WTC11 (cell line): ENCODE results near the gene GCC2. TPM values are rescaled to one million over a fixed set of nuclear protein-coding genes. Genes with fewer than 3 reads are reported as not detected.

ENCODE experiments used
- ATAC-seq: fragments of 200-7000 bp; cut with Tn5 transposase; 2 replicates; pipeline ENCODE4 v1.10.0; 2021; ENCODE audit warnings: mild to moderate bottlenecking, moderate library complexity
- CTCF ChIA-PET: fragments of 300-600 bp; sonication (Branson Sonifier 250); formaldehyde crosslinking; loops from one replicate; lab custom pipeline; 2021; ENCODE audit warnings: antibody characterized with exemption; lab: Charles Lee
- POLR2A ChIA-PET: fragments of 350-600 bp; sonication (Branson Sonifier 250); formaldehyde crosslinking; loops from one replicate; lab custom pipeline; 2021; ENCODE audit warnings: antibody characterized with exemption; lab: Charles Lee
- DNase-seq: peaks from one replicate; pipeline ENCODE4 v3.0.0; 2021; ENCODE audit warnings: low spot score
- H3K27ac Mint-ChIP-seq: 2 replicates; pipeline ENCODE4 v1.8.0; 2021; ENCODE audit warnings: mixed read lengths
- H3K27me3 Mint-ChIP-seq: 2 replicates; pipeline ENCODE4 v1.8.0; 2021; ENCODE audit warnings: low read depth, mild to moderate bottlenecking, moderate library complexity, mixed read lengths
- H3K36me3 Mint-ChIP-seq: 2 replicates; pipeline ENCODE4 v1.8.0; 2021; ENCODE audit warnings: mixed read lengths
- H3K4me1 Mint-ChIP-seq: 2 replicates; pipeline ENCODE4 v1.8.0; 2022; ENCODE audit warnings: mixed read lengths
- H3K4me3 Mint-ChIP-seq: 2 replicates; pipeline ENCODE4 v1.8.0; 2021; ENCODE audit warnings: mild to moderate bottlenecking, moderate library complexity, mixed read lengths
- H3K9me3 Mint-ChIP-seq: 2 replicates; pipeline ENCODE4 v1.8.0; 2021; ENCODE audit warnings: mixed read lengths
- ATF1 ChIP-seq: sonication (generic); formaldehyde crosslinking; IDR thresholded peaks from 2 replicates; pipeline ENCODE4 v1.8.1; 2023; ENCODE audit warnings: mild to moderate bottlenecking, moderate library complexity, missing genetic modification reagents
- CREB1 ChIP-seq: sonication (generic); formaldehyde crosslinking; IDR thresholded peaks from 2 replicates; pipeline ENCODE4 v1.8.0; 2023; ENCODE audit warnings: mild to moderate bottlenecking, missing genetic modification reagents
- E2F5 ChIP-seq: sonication (generic); formaldehyde crosslinking; IDR thresholded peaks from 2 replicates; pipeline ENCODE4 v1.8.1; 2022; ENCODE audit warnings: mild to moderate bottlenecking, moderate library complexity, missing genetic modification reagents
- ESRRA ChIP-seq: sonication (generic); formaldehyde crosslinking; IDR thresholded peaks from 2 replicates; pipeline ENCODE4 v1.8.1; 2022; ENCODE audit warnings: mild to moderate bottlenecking, missing genetic modification reagents, borderline replicate concordance
- FOXK1 ChIP-seq: sonication (generic); formaldehyde crosslinking; IDR thresholded peaks from 2 replicates; pipeline ENCODE4 v1.8.0; 2022; ENCODE audit warnings: mild to moderate bottlenecking, moderate library complexity, missing genetic modification reagents
- HMGA2 ChIP-seq: fragments of 250-450 bp; sonication (Bioruptor Pico); IDR thresholded peaks from 2 replicates; pipeline ENCODE4 v1.4.0; 2021; ENCODE audit warnings: mild to moderate bottlenecking, moderate library complexity
- JAZF1 ChIP-seq: fragments of 250-450 bp; sonication (Bioruptor Pico); IDR thresholded peaks from 2 replicates; pipeline ENCODE4 v1.9.0; 2021; ENCODE audit warnings: moderate library complexity, mild to moderate bottlenecking, inconsistent platforms
- KAT7 ChIP-seq: sonication (generic); formaldehyde crosslinking; IDR thresholded peaks from 2 replicates; pipeline ENCODE4 v1.8.1; 2023; ENCODE audit warnings: missing genetic modification reagents, mild to moderate bottlenecking, borderline replicate concordance
- NFYB ChIP-seq: sonication (generic); formaldehyde crosslinking; conservative IDR thresholded peaks from 2 replicates; pipeline ENCODE4 v1.8.0; 2022; ENCODE audit warnings: low read depth, missing genetic modification reagents
- NR2C2 ChIP-seq: sonication (generic); formaldehyde crosslinking; IDR thresholded peaks from 2 replicates; pipeline ENCODE4 v1.8.0; 2022; ENCODE audit warnings: mild to moderate bottlenecking, missing genetic modification reagents
- NR3C1 ChIP-seq: sonication (generic); formaldehyde crosslinking; conservative IDR thresholded peaks from 2 replicates; pipeline ENCODE4 v1.8.1; 2023; ENCODE audit warnings: low read depth, mild to moderate bottlenecking, missing genetic modification reagents
- PRRX2 ChIP-seq: fragments of 250-450 bp; sonication (Bioruptor Pico); IDR thresholded peaks from 2 replicates; pipeline ENCODE4 v1.8.0; 2021; ENCODE audit warnings: mild to moderate bottlenecking
- SMAD4 ChIP-seq: sonication (generic); formaldehyde crosslinking; IDR thresholded peaks from 2 replicates; pipeline ENCODE4 v1.8.0; 2022; ENCODE audit warnings: mild to moderate bottlenecking, missing genetic modification reagents
- SOX15 ChIP-seq: fragments of 250-450 bp; sonication (Bioruptor Pico); IDR thresholded peaks from 2 replicates; pipeline ENCODE4 v1.9.0; 2021; ENCODE audit warnings: mild to moderate bottlenecking
- TCF7 ChIP-seq: sonication (generic); formaldehyde crosslinking; IDR thresholded peaks from 2 replicates; pipeline ENCODE4 v1.8.0; 2022; ENCODE audit warnings: mild to moderate bottlenecking, low read depth, missing genetic modification reagents, moderate library complexity
- TEAD4 ChIP-seq: sonication (generic); formaldehyde crosslinking; IDR thresholded peaks from 2 replicates; pipeline ENCODE4 v1.8.0; 2022; ENCODE audit warnings: mild to moderate bottlenecking, missing genetic modification reagents
- ZNF232 ChIP-seq: sonication (generic); formaldehyde crosslinking; IDR thresholded peaks from 2 replicates; pipeline ENCODE4 v1.8.0; 2022; ENCODE audit warnings: mild to moderate bottlenecking, missing genetic modification reagents
- ZNF416 ChIP-seq: fragments of 250-450 bp; sonication (Bioruptor Pico); IDR thresholded peaks from 2 replicates; pipeline ENCODE4 v1.9.0; 2021; ENCODE audit warnings: mild to moderate bottlenecking, inconsistent platforms
- ZNF532 ChIP-seq: fragments of 250-450 bp; sonication (Bioruptor Pico); IDR thresholded peaks from 2 replicates; pipeline ENCODE4 v1.9.0; 2021; ENCODE audit warnings: mild to moderate bottlenecking, borderline replicate concordance
- ZNF671 ChIP-seq: fragments of 250-450 bp; sonication (Bioruptor Pico); IDR thresholded peaks from 2 replicates; pipeline ENCODE4 v1.8.0; 2021; ENCODE audit warnings: mild to moderate bottlenecking
- total RNA-seq: library from RNA; stranded (reverse); gene quantifications from 3 replicates; pipeline ENCODE4 v1.2.3, GENCODE V29; 2021
- TF ChIP-seq, protein P1 (sequence below): sonication (generic); formaldehyde crosslinking; IDR thresholded peaks from 2 replicates; pipeline ENCODE4 v1.8.1; 2022; ENCODE audit warnings: low read depth, missing genetic modification reagents, borderline replicate concordance
- TF ChIP-seq, protein P2 (sequence below): sonication (generic); formaldehyde crosslinking; IDR thresholded peaks from 2 replicates; pipeline ENCODE4 v1.8.1; 2023; ENCODE audit warnings: mild to moderate bottlenecking, missing genetic modification reagents, moderate library complexity
- TF ChIP-seq, protein P3 (sequence below): sonication (generic); formaldehyde crosslinking; IDR thresholded peaks from 2 replicates; pipeline ENCODE4 v1.8.0; 2022; ENCODE audit warnings: mild to moderate bottlenecking, missing genetic modification reagents
- TF ChIP-seq, protein P4 (sequence below): sonication (generic); formaldehyde crosslinking; conservative IDR thresholded peaks from 2 replicates; pipeline ENCODE4 v1.8.1; 2022; ENCODE audit warnings: mild to moderate bottlenecking, missing genetic modification reagents
- TF ChIP-seq, protein P5 (sequence below): fragments of 250-450 bp; sonication (Bioruptor Pico); IDR thresholded peaks from 2 replicates; pipeline ENCODE4 v1.8.0; 2021; ENCODE audit warnings: mild to moderate bottlenecking

Gene GCC2
- total RNA-seq, 1 experiment from 2014 or later: 66.5 TPM

- TF ChIP-seq, protein P1, sequence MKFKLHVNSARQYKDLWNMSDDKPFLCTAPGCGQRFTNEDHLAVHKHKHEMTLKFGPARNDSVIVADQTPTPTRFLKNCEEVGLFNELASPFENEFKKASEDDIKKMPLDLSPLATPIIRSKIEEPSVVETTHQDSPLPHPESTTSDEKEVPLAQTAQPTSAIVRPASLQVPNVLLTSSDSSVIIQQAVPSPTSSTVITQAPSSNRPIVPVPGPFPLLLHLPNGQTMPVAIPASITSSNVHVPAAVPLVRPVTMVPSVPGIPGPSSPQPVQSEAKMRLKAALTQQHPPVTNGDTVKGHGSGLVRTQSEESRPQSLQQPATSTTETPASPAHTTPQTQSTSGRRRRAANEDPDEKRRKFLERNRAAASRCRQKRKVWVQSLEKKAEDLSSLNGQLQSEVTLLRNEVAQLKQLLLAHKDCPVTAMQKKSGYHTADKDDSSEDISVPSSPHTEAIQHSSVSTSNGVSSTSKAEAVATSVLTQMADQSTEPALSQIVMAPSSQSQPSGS (CRISPR knock-in tag): no peak
- TF ChIP-seq TEAD4 (CRISPR knock-in tag) (no peak), NR2C2 (CRISPR knock-in tag) (no peak), ATF1 (CRISPR knock-in tag) (no peak), E2F5 (CRISPR knock-in tag) (no peak), ESRRA (CRISPR knock-in tag) (no peak), JAZF1 (CRISPR knock-in tag) (no peak), ZNF416 (0 out of 2 replicates have a peak, but pooled peaks have one; percentile 39), ZNF232 (CRISPR knock-in tag) (peak; percentile 47; the same call in 1 of the 2 replicates), TCF7 (CRISPR knock-in tag) (no peak), ZNF671 (CRISPR knock-in tag) (no peak), NFYB (CRISPR knock-in tag) (no peak), HMGA2 (CRISPR knock-in tag) (no peak), SOX15 (CRISPR knock-in tag) (no peak)
- TF ChIP-seq, protein P2, sequence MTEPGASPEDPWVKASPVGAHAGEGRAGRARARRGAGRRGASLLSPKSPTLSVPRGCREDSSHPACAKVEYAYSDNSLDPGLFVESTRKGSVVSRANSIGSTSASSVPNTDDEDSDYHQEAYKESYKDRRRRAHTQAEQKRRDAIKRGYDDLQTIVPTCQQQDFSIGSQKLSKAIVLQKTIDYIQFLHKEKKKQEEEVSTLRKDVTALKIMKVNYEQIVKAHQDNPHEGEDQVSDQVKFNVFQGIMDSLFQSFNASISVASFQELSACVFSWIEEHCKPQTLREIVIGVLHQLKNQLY (CRISPR knock-in tag): no peak
- TF ChIP-seq, protein P3, sequence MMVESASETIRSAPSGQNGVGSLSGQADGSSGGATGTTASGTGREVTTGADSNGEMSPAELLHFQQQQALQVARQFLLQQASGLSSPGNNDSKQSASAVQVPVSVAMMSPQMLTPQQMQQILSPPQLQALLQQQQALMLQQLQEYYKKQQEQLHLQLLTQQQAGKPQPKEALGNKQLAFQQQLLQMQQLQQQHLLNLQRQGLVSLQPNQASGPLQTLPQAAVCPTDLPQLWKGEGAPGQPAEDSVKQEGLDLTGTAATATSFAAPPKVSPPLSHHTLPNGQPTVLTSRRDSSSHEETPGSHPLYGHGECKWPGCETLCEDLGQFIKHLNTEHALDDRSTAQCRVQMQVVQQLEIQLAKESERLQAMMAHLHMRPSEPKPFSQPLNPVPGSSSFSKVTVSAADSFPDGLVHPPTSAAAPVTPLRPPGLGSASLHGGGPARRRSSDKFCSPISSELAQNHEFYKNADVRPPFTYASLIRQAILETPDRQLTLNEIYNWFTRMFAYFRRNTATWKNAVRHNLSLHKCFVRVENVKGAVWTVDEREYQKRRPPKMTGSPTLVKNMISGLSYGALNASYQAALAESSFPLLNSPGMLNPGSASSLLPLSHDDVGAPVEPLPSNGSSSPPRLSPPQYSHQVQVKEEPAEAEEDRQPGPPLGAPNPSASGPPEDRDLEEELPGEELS (CRISPR knock-in tag): peak; percentile 70
These were observed 85.0 kb downstream of the GCC2 start, which contains the start of gene LIMS1 (continued) for GRCh38 chr2:108533832-108534583.

DNA sequence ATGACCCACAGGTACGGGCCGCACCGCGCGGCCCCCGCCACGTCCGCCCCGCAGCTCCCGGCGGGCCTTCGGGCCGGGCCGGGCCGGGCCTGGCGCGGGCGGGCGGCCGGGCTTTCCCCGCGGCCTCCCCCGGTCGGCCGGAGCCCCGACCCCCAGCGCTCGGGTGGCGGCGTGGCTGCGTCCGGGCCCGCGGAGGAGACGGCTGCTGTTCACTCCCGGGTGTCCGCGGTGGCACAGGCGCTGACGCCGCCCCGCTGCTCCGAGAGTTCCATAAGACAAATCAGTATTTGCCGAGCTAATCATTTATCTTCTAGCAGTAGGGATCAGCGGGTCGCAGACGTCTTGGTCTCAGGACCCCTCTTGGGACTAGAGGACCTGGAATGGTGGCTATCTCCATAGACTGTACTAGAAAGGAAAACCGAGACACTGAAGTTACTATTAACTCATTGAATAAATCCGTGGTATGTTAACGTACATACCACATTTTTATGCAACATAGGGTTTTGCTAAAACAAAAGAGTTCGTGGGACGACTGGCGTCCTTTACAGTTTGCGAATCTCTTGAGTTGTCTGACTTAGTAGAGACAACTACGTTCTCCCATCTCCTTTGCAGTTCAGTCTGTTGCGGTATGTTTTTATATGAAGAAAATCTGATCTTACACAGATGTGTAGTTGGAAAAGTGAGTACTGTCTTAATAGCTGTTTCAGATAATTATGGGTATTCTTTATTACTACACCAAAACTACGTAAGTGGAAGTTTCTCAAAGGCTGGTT lies 85.8 kb downstream of the GCC2 start:
- peak; percentile 3 for ATAC-seq
- H3K4me1 Mint-ChIP-seq: peaks cover 36% of the 10 kb centered on the region
- peaks cover 12% of the 10 kb centered on the region for H3K27me3 Mint-ChIP-seq
- H3K36me3 Mint-ChIP-seq: no peaks in the 10 kb centered on the region
- DNase-seq: peak; percentile 31
- ChIA-PET CTCF (interaction anchor here (1.1 to 1.5 kb wide), 2 partner anchors 49 to 101 kb away, joined by 6 to 7 read pairs; no protein-coding TSS in a partner anchor), POLR2A (interaction anchor here (1.0 to 1.1 kb wide), 2 partner anchors 40 to 246 kb away, joined by 3 to 4 read pairs; partner anchors contain the start of gene SULT1C2)
- peak overlapping the region; percentile 92 for H3K4me3 Mint-ChIP-seq
- H3K9me3 Mint-ChIP-seq: no peaks in the 10 kb centered on the region
- H3K27ac Mint-ChIP-seq: peak overlapping the region; percentile 76
- TF ChIP-seq, protein P4, sequence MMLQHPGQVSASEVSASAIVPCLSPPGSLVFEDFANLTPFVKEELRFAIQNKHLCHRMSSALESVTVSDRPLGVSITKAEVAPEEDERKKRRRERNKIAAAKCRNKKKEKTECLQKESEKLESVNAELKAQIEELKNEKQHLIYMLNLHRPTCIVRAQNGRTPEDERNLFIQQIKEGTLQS (CRISPR knock-in tag): no peak
- TF ChIP-seq NR3C1 (no peak), PRRX2 (no peak), SOX15 (CRISPR knock-in tag) (no peak), SMAD4 (no peak), ZNF532 (CRISPR knock-in tag) (no peak), FOXK1 (no peak), KAT7 (CRISPR knock-in tag) (no peak; the same call in 1 of the 2 replicates), CREB1 (no peak)
- TF ChIP-seq, protein P5, sequence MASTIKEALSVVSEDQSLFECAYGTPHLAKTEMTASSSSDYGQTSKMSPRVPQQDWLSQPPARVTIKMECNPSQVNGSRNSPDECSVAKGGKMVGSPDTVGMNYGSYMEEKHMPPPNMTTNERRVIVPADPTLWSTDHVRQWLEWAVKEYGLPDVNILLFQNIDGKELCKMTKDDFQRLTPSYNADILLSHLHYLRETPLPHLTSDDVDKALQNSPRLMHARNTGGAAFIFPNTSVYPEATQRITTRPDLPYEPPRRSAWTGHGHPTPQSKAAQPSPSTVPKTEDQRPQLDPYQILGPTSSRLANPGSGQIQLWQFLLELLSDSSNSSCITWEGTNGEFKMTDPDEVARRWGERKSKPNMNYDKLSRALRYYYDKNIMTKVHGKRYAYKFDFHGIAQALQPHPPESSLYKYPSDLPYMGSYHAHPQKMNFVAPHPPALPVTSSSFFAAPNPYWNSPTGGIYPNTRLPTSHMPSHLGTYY (CRISPR knock-in tag): no peak
